Upper lobe of right lung (tissue), 1 donor: ENCODE measurements around the gene SMAD3. TPM values are rescaled to one million over a fixed set of nuclear protein-coding genes. Genes with fewer than 3 reads are reported as not detected.

Experiments
- ATAC-seq: fragments of 200-7000 bp; cut with Tn5 transposase; one replicate; pipeline ENCODE4 v1.9.1; 2020; ENCODE audit warnings: mild to moderate bottlenecking, moderate library complexity
- DNase-seq: peaks from one replicate; pipeline ENCODE4 v3.0.0-alpha.2; 2020
- H3K27ac ChIP-seq: fragments of 200-600 bp; one replicate; pipeline ENCODE4 v1.8.0; 2022
- H3K27me3 ChIP-seq: fragments of 200-600 bp; one replicate; pipeline ENCODE4 v1.8.0; 2022; ENCODE audit warnings: mild to moderate bottlenecking
- H3K36me3 ChIP-seq: fragments of 200-600 bp; one replicate; pipeline ENCODE4 v1.8.0; 2022
- H3K4me1 ChIP-seq: fragments of 200-600 bp; one replicate; pipeline ENCODE4 v1.8.0; 2022
- H3K4me3 ChIP-seq: fragments of 200-600 bp; one replicate; pipeline ENCODE4 v1.8.0; 2022; ENCODE audit warnings: mild to moderate bottlenecking
- H3K9me3 ChIP-seq: fragments of 200-600 bp; one replicate; pipeline ENCODE4 v1.8.0; 2022
- CTCF ChIP-seq: fragments of 200-600 bp; IDR thresholded peaks from one replicate; pipeline ENCODE4 v1.8.0; 2022; ENCODE audit warnings: antibody characterized with exemption
- intact Hi-C: fragments of 100-400 bp; cut with DNase I; formaldehyde crosslinking; loops from one replicate; pipeline ENCODE4 v1.11.0; 2022
- total RNA-seq: library from RNA; stranded (reverse); fragmentation: NEBNext Ultra II Directional; extraction: Animal tissue kit (Norgen Biotek cat#: 25700); gene quantifications from one replicate; pipeline ENCODE4 v1.2.1, GENCODE V29; 2021
- donor health status: DM: no; HTN: yes; CAD: no; lungs with severe emphysema.

SMAD3 gene
- total RNA-seq, 1 donor from 2014 or later, result 31.6 TPM

GRCh38 chr15:67043939-67044771 is 21.2 kb upstream of the SMAD3 start:
- Histone ChIP-seq H3K27me3 (no peaks in the 10 kb centered on the region), H3K27ac (peak overlapping the region; percentile 48), H3K9me3 (no peaks in the 10 kb centered on the region), H3K4me3 (no peak overlapping the region), H3K36me3 (no peaks in the 10 kb centered on the region), H3K4me1 (peaks cover 27% of the 10 kb centered on the region)
- no peak for DNase-seq
- ATAC-seq, result peak; percentile 64
- TF ChIP-seq CTCF, result no peak
- intact Hi-C loops, result no loop called here

GRCh38 chr15:67047149-67047661 is 18.2 kb upstream of the SMAD3 start:
- Histone ChIP-seq H3K4me3 (no peak overlapping the region), H3K36me3 (no peaks in the 10 kb centered on the region), H3K27me3 (no peaks in the 10 kb centered on the region), H3K9me3 (no peaks in the 10 kb centered on the region), H3K4me1 (peaks cover 53% of the 10 kb centered on the region), H3K27ac (no peak overlapping the region)
- DNase-seq, result no peak
- TF ChIP-seq CTCF, result no peak
- no peak for ATAC-seq
- intact Hi-C loops, result no loop called here

- no peak for TF ChIP-seq CTCF
- Histone ChIP-seq H3K4me3 (no peak overlapping the region), H3K27me3 (no peaks in the 10 kb centered on the region), H3K4me1 (peaks cover 46% of the 10 kb centered on the region), H3K36me3 (no peaks in the 10 kb centered on the region), H3K27ac (peak overlapping the region; percentile 82), H3K9me3 (no peaks in the 10 kb centered on the region)
- intact Hi-C loops, result no loop called here
- DNase-seq (peak; percentile 79), ATAC-seq (peak; percentile 91)
Observed at GRCh38 chr15:67048281-67049279, 16.8 kb upstream of the SMAD3 start.

GRCh38 chr15:67049351-67050044 is 15.9 kb upstream of the SMAD3 start:
- TF ChIP-seq CTCF, result no peak
- DNase-seq (no peak), ATAC-seq (peak; percentile 53)
- H3K27me3 ChIP-seq, result no peaks in the 10 kb centered on the region
- H3K9me3 ChIP-seq, result no peaks in the 10 kb centered on the region
- H3K27ac ChIP-seq, result peak overlapping the region; percentile 82
- peaks cover 44% of the 10 kb centered on the region for H3K4me1 ChIP-seq
- no peak overlapping the region for H3K4me3 ChIP-seq
- H3K36me3 ChIP-seq, result no peaks in the 10 kb centered on the region
- intact Hi-C loops, result no loop called here

GRCh38 chr15:67050062-67050461 is 15.3 kb upstream of the SMAD3 start:
- Histone ChIP-seq H3K27ac (peak overlapping the region; percentile 82), H3K27me3 (no peaks in the 10 kb centered on the region), H3K36me3 (no peaks in the 10 kb centered on the region), H3K9me3 (no peaks in the 10 kb centered on the region), H3K4me1 (peaks cover 40% of the 10 kb centered on the region), H3K4me3 (no peak overlapping the region)
- ATAC-seq, result peak; percentile 40
- intact Hi-C loops, result no loop called here
- no peak for DNase-seq
- TF ChIP-seq CTCF, result no peak
